PC-9 (cell line): ENCODE measurements around the gene LCK. TPM values are rescaled to one million over a fixed set of nuclear protein-coding genes. Genes with fewer than 3 reads are reported as not detected.
A peak's percentile ranks its signal among the peaks of the same experiment; 100 is the strongest.

ENCODE experiments used
- Bru-seq: library from RNA; stranded (reverse); fragments of 400-500 nt; gene quantifications from one replicate; lab custom pipeline; 2021; lab: Mats Ljungman, UMichigan
- BruChase-seq, 2 experiments: library from RNA; stranded (reverse); fragments of 400-500 nt; gene quantifications; one replicate each; lab custom pipeline; 2021; lab: Mats Ljungman, UMichigan
- BruUV-seq: library from RNA; stranded (reverse); fragments of 400-500 nt; replicated peaks from 2 replicates; lab custom pipeline; 2021; lab: Mats Ljungman, UMichigan
- CTCF ChIA-PET: fragments of 300-600 bp; sonication (Branson Sonifier 250); formaldehyde crosslinking; loops from one replicate; lab custom pipeline; 2022; ENCODE audit warnings: antibody characterized with exemption; lab: Charles Lee
- POLR2A ChIA-PET: fragments of 300-600 bp; sonication (Branson Sonifier 250); formaldehyde crosslinking; loops from one replicate; lab custom pipeline; 2022; ENCODE audit warnings: antibody characterized with exemption; ENCODE audit not compliant: unreplicated experiment; lab: Charles Lee
- DNase-seq, 2 experiments: peaks; one replicate each; pipeline versions ENCODE4 v3.0.0 to v3.0.0-alpha.2; 2015 to 2022; ENCODE audit warnings: mixed read lengths in 1 of 2
- H2AFZ ChIP-seq: fragments of 200-600 bp; sonication (generic); 2 replicates; pipeline ENCODE4 v1.8.1; 2017; ENCODE audit warnings: antibody characterized with exemption
- H3F3A ChIP-seq: fragments of 200-600 bp; sonication (generic); 2 replicates; pipeline ENCODE4 v1.8.1; 2017; ENCODE audit warnings: antibody characterized with exemption, mild to moderate bottlenecking, low read depth; ENCODE audit not compliant: insufficient read depth
- H3K27ac ChIP-seq: fragments of 200-600 bp; sonication (generic); 2 replicates; pipeline ENCODE4 v1.6.1; 2016; ENCODE audit warnings: mixed run types
- H3K27me3 ChIP-seq: fragments of 200-600 bp; sonication (generic); 2 replicates; pipeline ENCODE4 v1.6.1; 2016; ENCODE audit warnings: low read depth, mixed run types; ENCODE audit not compliant: insufficient read depth
- H3K36me3 ChIP-seq: fragments of 200-600 bp; sonication (generic); 2 replicates; pipeline ENCODE4 v1.6.1; 2016; ENCODE audit warnings: low read depth, mixed run types
- H3K4me1 ChIP-seq: fragments of 200-600 bp; sonication (generic); replicated peaks from 2 replicates; pipeline ENCODE4 v1.6.1; 2016; ENCODE audit warnings: mixed run types; ENCODE audit not compliant: insufficient read depth
- H3K4me2 ChIP-seq: fragments of 200-600 bp; sonication (generic); 2 replicates; pipeline ENCODE4 v1.6.1; 2017; ENCODE audit warnings: mixed run types
- H3K4me3 ChIP-seq: fragments of 200-600 bp; sonication (generic); 2 replicates; pipeline ENCODE4 v1.6.1; 2016; ENCODE audit warnings: mixed run types
- H3K79me2 ChIP-seq: fragments of 200-600 bp; sonication (generic); 2 replicates; pipeline ENCODE4 v1.6.1; 2017; ENCODE audit warnings: low read depth, mixed run types
- H3K9me2 ChIP-seq: fragments of 200-600 bp; sonication (generic); 2 replicates; pipeline ENCODE4 v1.8.1; 2017; ENCODE audit warnings: mild to moderate bottlenecking; ENCODE audit not compliant: insufficient read depth
- H3K9me3 ChIP-seq: fragments of 200-600 bp; sonication (generic); 2 replicates; pipeline ENCODE4 v1.8.1; 2016; ENCODE audit warnings: low read depth; ENCODE audit not compliant: insufficient read depth
- H4K20me1 ChIP-seq: fragments of 200-600 bp; sonication (generic); 2 replicates; pipeline ENCODE4 v1.8.1; 2017; ENCODE audit not compliant: insufficient read depth
- CTCF ChIP-seq: fragments of 200-600 bp; sonication (generic); conservative IDR thresholded peaks from 2 replicates; pipeline ENCODE4 v1.6.1; 2017; ENCODE audit warnings: mixed run types, antibody characterized with exemption, mild to moderate bottlenecking, moderate library complexity
- EZH2 ChIP-seq: fragments of 200-600 bp; sonication (generic); IDR thresholded peaks from 2 replicates; pipeline ENCODE4 v1.8.0; 2017; ENCODE audit warnings: antibody characterized with exemption, low read depth
- intact Hi-C: fragments of 100-400 bp; cut with micrococcal nuclease; formaldehyde crosslinking; loops from one replicate; pipeline ENCODE4 v1.10.0; 2022; ENCODE audit not compliant: unreplicated experiment
- long read RNA-seq: library from polyadenylated mRNA; stranded (forward); transcript quantifications from one replicate; pipeline ENCODE4 v2.0.0, GENCODE V29; 2022
- total RNA-seq: library from RNA; stranded (reverse); gene quantifications from 2 replicates; pipeline ENCODE4 v1.2.3, GENCODE V29; 2021

LCK gene
- total RNA-seq (2.0 and 2.6 TPM in 2 replicates), Bru-seq, nascent RNA (percentile 22 among the genes with signal in this experiment), BruChase-seq, experiment 1, labeled RNA remaining after a 2-hour chase (percentile 17 among the genes with signal in this experiment), BruChase-seq, experiment 2, labeled RNA remaining after a 6-hour chase (percentile 35 among the genes with signal in this experiment)
- long read RNA-seq, partial matches to known transcripts: 2 of 6 reads
- long read RNA-seq, other reads (novel, unspliced or antisense): 1 of 6 reads

- ChIA-PET CTCF (no interaction called here), POLR2A (no interaction called here)
- Histone ChIP-seq H3K27ac (no peak within 1 kb of the TSS), H3K36me3 (no peaks in the 10 kb centered on the region), H4K20me1 (no peaks in the 10 kb centered on the region), H3F3A (no peaks in the 10 kb centered on the region), H2AFZ (no peak within 1 kb of the TSS), H3K9me2 (no peaks in the 10 kb centered on the region), H3K27me3 (no peaks in the 10 kb centered on the region), H3K9me3 (no peaks in the 10 kb centered on the region), H3K4me1 (no peaks in the 10 kb centered on the region), H3K4me2 (no peak within 1 kb of the TSS), H3K4me3 (no peak within 1 kb of the TSS), H3K79me2 (no peaks in the 10 kb centered on the region)
- BruUV-seq: no TSS peak
- TF ChIP-seq EZH2: no peak
- TF ChIP-seq CTCF: no peak
- intact Hi-C loops: no loop called here
- DNase-seq: no peak
Observed at GRCh38 chr1:32250893-32251716, at the start of gene LCK. Gene LCK, plus strand, starts transcription at chr1:32251265. Its CDS starts 23,065 bp downstream, at chr1:32274330.

- no peaks in the 10 kb centered on the region for H3K9me2 ChIP-seq
- peak overlapping the region; percentile 85 for H2AFZ ChIP-seq
- H3K27ac ChIP-seq: no peak overlapping the region
- no peaks in the 10 kb centered on the region for H3K27me3 ChIP-seq
- ChIA-PET POLR2A (interaction anchor here (0.7 kb wide), 1 partner anchor 87 kb away, joined by 3 read pairs; no protein-coding TSS in a partner anchor), CTCF (interaction anchor here (1.0 kb wide), 1 partner anchor 128 kb away, joined by 3 read pairs; no protein-coding TSS in a partner anchor)
- peak overlapping the region; percentile 97 for H3K4me2 ChIP-seq
- intact Hi-C loops: no loop called here
- H3K9me3 ChIP-seq: no peaks in the 10 kb centered on the region
- H3K4me3 ChIP-seq: peak overlapping the region; percentile 78
- no peak for DNase-seq
- H3K36me3 ChIP-seq: 0 out of 2 replicates have a peak, but pooled peaks cover 10% of the 10 kb centered on the region
- peaks cover 38% of the 10 kb centered on the region for H3F3A ChIP-seq
- TF ChIP-seq EZH2 (no peak), CTCF (no peak)
- peaks cover 24% of the 10 kb centered on the region for H3K4me1 ChIP-seq
- TSS peak; percentile 18 for BruUV-seq
- no peaks in the 10 kb centered on the region for H4K20me1 ChIP-seq
- 0 out of 2 replicates have a peak, but pooled peaks cover 15% of the 10 kb centered on the region for H3K79me2 ChIP-seq
Observed at GRCh38 chr1:32204943-32205361, 46.1 kb upstream of the LCK start.
